HG03571 (cell line): ENCODE measurements around the gene CIPC.

Experiments
- ATAC-seq: cut with Tn5 transposase; IDR thresholded peaks from one replicate; pipeline ENCODE4 v1.9.1; 2021; ENCODE audit not compliant: unreplicated experiment

The CIPC gene

GRCh38 chr14:77144412-77145115 is 46.5 kb downstream of the CIPC start:
- no peak for ATAC-seq

- no peak for ATAC-seq
These were observed 48.1 kb downstream of the CIPC start for GRCh38 chr14:77145975-77146740.

- no peak for ATAC-seq
These were observed 50.6 kb downstream of the CIPC start for GRCh38 chr14:77148510-77149231.

GRCh38 chr14:77151245-77151644 is 53.2 kb downstream of the CIPC start:
- no peak for ATAC-seq

- no peak for ATAC-seq
These were observed 54.0 kb downstream of the CIPC start for GRCh38 chr14:77151918-77152588.

- no peak for ATAC-seq
These were observed 55.7 kb downstream of the CIPC start for GRCh38 chr14:77153802-77154201.

GRCh38 chr14:77154421-77154820 is 56.4 kb downstream of the CIPC start:
- no peak for ATAC-seq

- no peak for ATAC-seq
These were observed 57.0 kb downstream of the CIPC start for GRCh38 chr14:77155083-77155482.

GRCh38 chr14:77157740-77158139 is 59.7 kb downstream of the CIPC start:
- no peak for ATAC-seq

GRCh38 chr14:77158175-77158881 is 60.3 kb downstream of the CIPC start:
- ATAC-seq: no peak

GRCh38 chr14:77158882-77159255 is 60.8 kb downstream of the CIPC start:
- no peak for ATAC-seq

GRCh38 chr14:77161011-77161410 is 63.0 kb downstream of the CIPC start:
- no peak for ATAC-seq
